ENCODE results near the gene HOATZ. TPM values are rescaled to one million over a fixed set of nuclear protein-coding genes. Genes with fewer than 3 reads are reported as not detected.

HOATZ gene
- not detected for total RNA-seq
- long read RNA-seq: 0 reads

DNA sequence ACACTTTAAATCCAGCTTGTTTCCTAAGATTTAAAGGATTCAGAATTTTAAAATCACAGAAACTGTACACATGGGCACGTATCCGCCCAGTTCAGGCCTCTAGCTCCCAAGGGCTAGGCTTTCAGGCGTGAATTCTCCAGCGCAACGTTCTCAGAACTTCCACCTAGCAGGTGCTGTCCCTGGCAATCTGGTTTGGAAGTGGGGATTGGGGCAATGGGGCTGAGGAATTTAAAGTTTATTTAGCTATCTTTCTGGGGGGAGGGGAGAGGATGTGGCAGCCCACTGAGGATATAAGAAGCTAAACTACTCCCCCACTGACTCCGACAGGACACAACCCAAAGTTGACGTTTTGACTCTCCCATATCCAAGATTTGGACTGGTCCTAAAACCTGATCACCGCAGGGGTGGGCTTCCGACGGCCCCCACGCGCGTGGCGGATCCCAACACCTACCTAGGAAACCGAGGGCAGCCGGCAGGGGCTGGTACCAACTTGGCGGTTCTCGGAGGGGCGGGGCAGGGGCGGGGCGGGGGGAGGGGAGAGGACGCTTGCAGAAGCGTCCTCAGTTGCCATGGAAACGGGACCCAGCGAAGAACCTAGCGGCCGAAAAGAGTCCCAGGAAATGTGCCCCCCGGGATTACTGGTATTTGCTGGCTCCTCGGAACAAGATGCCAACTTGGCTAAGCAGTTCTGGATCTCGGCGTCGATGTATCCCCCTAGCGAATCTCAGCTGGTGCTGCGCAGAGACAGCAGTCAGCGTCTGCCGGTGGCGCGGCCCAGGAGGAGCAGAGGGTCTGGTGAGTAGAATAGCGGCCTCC is at the start of gene HOATZ:
TSS of gene HOATZ (plus strand) at position 563 of the 816 bp plus-strand sequence. CDS start at position 570, 7 bp downstream.
- ATAC-seq: no peak
- intact Hi-C loops (cut with DNase I, micrococcal nuclease): no loop called here
- DNase-seq: no peak

DNA sequence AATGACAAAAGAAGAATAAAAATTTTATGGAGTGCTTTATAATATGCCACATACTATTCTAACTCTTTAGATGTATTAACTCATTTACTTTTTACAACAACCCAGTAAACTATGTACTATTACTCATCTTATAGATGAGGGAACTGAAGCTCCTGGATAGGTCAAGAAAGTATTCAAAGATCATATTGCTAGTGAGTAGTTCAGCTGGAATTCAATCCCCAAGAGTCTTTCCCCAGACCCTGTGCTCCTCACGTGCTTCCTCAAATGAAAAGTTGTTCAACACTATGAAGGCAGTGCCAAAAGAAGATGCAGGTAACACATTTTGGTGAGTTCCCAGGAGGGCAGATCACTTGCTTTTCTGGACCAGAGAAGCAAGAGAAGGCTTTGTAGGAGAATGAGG is 49.2 kb upstream of the HOATZ start:
- no peak for DNase-seq
- intact Hi-C loops (cut with DNase I, micrococcal nuclease): no loop called here
- no peak for ATAC-seq

DNA sequence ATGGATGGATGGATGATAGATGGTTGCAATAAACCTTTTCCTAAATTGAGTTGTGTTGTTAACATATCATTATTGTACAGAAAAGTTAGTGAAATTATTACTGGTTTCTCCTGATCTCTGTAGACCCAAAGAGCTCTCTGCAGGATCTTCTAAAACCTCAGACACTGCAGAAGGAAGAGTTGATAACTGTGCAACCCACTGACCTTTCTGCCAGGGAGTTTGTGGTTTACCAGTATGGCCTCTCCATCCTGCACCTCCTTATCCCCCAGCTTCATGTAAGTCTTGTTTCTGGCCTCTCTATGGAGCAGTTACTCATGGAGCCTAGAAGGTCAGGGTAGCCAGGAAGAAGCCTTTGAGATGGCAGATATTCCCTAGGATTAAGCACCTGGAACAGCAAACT is 48.0 kb upstream of the HOATZ start:
- intact Hi-C loops (cut with DNase I, micrococcal nuclease): no loop called here
- DNase-seq: no peak
- ATAC-seq: no peak

DNA sequence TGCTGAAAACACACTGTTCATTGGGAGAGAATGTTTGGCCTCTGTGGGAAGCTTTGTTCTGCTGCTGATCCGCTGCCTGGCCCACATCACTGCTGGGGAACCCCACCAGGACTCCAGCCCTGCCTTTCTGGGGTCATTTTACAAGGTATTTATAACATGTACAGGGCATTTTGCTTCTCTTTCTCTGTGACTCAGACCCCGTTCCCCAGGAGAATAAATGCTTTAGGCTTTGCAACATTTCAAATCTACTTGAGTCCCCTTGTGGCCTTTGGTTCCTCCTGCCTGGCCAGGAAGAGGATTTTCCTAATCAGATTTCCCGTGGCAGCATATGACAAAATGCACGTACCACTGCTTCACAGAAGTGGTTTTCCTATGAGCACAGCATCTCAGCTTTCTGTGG is 45.4 kb upstream of the HOATZ start:
- no peak for DNase-seq
- intact Hi-C loops (cut with DNase I, micrococcal nuclease): no loop called here
- ATAC-seq: no peak

DNA sequence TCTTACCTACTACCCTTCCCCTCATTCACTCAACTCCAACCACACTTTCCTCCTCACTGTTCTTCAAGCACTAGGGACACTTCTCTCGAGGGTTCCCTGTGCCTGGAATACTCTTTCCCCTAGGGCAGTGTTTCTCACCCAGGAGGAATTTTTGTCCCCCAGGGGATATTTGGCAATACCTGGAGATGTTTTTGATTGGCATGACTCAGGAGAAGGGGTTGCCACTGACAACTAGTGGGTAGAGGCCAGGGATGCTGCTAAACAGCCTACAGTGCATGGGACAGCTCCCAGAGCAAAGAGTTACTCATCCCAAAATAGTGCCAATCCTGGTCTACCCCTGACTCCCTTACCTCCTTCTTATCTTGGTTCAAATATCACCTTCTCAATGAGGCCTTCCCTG is 42.4 kb upstream of the HOATZ start:
- ATAC-seq (no peak), DNase-seq (no peak)
- intact Hi-C loops (cut with DNase I, micrococcal nuclease): no loop called here

DNA sequence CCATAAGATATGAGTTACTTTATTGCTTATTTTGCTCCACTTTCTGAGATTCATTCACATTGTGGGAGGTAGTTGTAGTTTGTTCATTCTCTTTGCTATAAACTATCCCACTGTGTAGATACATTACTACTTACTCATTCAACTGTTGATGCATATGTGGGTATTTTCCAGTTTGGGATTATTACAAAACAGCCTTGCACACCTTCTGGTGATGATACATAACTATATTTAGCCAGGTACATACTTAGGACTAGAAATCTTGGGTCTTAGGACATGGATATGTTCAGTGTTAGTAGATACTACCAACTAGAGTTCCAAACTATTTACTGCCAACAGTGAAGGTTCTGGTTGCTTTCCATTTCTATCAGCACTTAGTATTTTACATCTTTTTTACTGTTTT is 40.1 kb upstream of the HOATZ start:
- intact Hi-C loops (cut with DNase I, micrococcal nuclease): no loop called here
- no peak for DNase-seq
- no peak for ATAC-seq

DNA sequence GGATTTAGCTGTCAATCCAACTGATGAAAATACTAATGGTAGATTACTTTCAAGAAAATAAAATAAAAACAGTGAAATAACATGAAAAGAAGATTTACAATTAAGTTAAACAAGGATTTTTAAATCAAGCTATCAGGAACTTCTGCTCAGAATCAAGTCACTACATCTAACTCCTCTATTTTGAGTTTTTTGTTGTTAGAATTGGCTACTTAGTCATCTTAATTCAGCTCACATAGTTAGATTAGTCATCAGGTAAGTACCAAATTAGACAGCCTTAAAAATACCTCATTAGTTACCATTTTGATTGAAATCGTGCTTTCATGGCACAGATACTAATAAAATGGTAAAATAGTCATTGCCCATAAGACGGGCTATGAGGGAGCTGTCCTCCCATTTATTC is 38.2 kb upstream of the HOATZ start:
- ATAC-seq (no peak), DNase-seq (no peak)
- intact Hi-C loops (cut with DNase I, micrococcal nuclease): no loop called here

DNA sequence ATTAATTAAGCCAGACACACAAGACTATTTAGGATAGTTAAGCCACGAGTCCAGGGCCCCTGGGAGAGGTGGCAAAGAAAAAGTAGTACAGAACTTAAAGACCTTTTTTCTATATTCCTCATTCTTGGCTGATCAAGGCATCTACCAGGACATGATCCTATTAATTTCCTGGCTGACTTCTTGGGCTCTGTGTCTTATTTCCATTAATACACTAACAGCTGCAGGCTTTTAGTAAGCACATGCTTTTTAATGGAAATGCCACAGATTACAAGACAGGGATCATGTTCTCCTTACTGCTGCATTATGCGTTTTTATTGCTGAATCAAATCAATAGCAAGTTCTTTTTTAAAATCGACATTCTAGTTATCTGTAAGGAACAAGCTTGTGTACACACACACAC is 37.6 kb upstream of the HOATZ start:
- no peak for DNase-seq
- ATAC-seq: no peak
- intact Hi-C loops (cut with DNase I, micrococcal nuclease): no loop called here

DNA sequence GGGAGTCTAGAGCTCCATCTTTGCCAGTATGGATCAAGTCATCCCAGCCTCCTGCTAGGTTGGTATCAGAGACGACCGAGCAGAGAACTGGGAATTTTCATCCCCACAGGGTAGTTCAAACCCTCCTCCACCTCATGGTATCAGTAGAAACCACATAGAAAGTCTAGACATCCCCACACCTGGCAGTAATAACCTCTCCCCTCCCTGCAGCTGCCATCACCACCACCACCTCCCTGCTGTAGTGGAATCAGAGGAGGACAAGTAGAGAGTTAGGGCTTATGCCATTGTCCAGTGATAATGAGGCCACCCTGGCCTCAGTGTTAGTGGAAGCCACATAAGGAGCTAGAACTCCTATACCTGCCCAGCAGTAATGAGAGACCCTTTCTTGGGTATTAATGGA is 36.7 kb upstream of the HOATZ start:
- ATAC-seq (no peak), DNase-seq (no peak)
- intact Hi-C loops (cut with DNase I, micrococcal nuclease): no loop called here

DNA sequence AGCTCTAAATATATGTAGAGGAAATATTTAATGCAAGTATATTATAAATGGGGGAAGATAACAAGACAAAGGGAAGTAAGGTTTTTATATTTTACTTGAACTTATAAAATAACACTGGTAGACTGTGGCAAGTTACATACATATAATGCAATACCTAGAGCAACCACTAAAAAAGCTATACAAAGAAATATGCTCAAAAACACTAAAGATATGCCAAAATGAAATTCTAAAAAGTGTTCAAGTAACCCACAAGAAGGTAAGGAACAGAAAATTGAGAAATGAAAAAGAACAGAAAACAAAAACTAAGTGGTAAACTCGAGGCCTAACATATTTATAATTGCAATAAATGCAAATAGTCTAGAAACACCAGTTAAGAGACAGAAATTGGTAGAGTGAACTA is 34.9 kb upstream of the HOATZ start:
- ATAC-seq: no peak
- DNase-seq: no peak
- intact Hi-C loops (cut with DNase I, micrococcal nuclease): no loop called here

DNA sequence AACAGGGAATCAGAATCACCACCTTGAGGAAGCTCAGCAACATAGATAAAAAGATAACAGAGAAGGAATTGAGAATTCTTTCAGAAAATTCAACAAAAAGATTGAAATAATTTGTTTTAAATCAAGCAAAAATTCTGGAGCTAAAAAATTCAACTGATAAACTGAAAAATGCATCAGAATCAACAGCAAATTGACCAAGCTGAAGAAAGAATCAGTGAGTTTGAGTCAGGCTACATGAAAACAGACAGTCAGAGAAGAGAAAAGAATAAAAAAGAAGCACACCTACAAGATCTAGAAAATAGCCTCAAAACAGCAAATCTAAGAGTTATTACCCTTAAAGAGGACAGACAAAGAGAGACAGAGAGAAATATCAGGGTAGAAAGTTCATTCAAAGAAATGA is 31.1 kb upstream of the HOATZ start:
- intact Hi-C loops (cut with DNase I, micrococcal nuclease): no loop called here
- DNase-seq: no peak
- no peak for ATAC-seq

DNA sequence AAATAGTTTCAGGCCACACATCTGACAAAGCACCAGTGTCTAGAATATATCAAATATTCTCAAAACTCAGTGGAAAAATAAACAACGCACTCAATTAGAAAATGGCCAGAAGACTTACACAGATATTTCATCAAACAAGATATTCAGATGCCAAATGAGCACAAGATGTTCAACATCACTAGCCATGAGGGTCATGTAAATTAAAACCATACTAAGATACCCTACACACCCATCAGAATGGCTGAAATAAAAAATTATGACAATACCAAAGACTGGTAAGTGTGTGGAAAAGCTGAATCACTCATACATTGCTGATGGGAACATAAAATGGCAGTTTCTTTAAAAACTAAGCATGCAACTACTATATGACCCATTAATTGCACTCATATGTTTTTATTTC is 24.1 kb upstream of the HOATZ start:
- no peak for DNase-seq
- ATAC-seq: no peak
- intact Hi-C loops (cut with DNase I, micrococcal nuclease): no loop called here

DNA sequence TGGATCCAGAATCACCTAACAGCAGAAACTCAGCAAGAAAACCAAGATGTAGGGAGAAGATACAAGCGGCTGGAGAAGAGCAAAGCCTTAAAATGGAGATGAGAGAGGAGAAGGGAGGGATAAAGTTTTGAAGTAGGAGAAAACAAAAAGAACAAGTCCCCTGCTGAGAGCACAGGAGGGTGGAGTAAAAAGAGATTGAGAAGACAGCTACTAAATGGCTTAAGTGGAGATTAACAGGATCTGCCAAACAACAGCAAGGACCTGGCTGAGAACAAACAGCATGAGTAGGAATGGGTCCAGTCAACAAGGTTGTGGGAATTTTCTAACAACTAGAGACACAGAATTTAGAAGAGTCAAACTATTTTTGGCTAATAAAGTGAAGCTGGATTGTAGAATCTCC is 20.5 kb upstream of the HOATZ start:
- intact Hi-C loops (cut with DNase I, micrococcal nuclease): no loop called here
- DNase-seq (no peak), ATAC-seq (no peak)

DNA sequence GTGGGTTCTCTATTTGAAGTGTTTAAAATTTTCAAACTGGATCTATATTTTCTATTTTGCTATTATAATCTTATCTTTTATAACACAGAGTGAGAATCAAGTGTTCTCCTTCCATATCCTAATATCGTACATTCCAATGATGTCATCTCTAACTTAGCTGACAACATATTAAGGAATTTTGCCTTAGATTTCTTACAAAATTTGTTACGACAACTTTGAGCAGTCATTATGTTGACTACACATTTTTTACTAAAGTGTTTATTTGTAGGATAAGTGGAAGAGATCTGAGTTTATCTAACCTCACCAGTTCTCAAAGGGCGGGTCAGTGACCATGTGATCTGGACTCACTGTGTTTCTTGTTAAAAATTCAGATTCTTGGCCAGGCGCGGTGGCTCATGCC is 15.1 kb upstream of the HOATZ start:
- DNase-seq (no peak), ATAC-seq (no peak)
- intact Hi-C loops (cut with DNase I, micrococcal nuclease): no loop called here

DNA sequence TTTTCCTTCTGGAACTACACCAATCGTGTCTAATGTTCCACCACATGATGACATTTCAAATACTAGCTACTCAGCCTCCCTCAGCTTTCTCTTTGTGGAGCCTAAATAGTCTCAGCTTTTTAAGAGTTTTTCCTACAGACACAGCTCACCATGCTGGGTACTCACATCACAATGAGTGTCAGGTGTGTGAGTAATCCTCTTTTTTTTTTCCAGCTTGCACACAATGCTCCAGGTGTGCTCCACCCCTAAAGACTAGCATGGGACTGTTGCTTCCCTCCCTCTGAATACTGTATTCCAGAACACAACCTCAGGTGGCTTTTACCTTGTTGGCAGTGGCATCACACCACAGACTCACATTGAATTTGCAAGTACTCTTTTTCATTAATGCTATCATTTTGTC is 14.1 kb upstream of the HOATZ start:
- intact Hi-C loops (cut with DNase I, micrococcal nuclease): no loop called here
- no peak for ATAC-seq
- DNase-seq: no peak

DNA sequence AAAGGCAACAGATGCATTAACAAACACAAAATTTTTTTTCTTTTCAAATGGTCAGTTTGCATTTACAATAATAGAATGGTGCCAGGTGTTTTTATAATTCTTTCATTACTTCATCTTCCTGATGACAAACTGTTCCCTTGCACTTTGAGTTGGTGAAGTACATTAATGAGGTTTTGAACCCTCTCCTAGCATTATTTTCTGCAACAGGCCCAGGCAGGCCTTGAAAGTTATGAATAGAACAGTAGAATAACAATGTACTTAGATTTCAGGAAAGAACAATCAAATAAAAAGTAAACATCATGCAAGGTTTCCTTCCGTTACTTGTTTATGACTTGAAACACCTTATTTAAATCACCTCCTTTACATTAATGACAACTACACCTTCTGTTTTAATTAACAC is 12.0 kb upstream of the HOATZ start:
- intact Hi-C loops (cut with DNase I, micrococcal nuclease): no loop called here
- ATAC-seq (no peak), DNase-seq (no peak)

DNA sequence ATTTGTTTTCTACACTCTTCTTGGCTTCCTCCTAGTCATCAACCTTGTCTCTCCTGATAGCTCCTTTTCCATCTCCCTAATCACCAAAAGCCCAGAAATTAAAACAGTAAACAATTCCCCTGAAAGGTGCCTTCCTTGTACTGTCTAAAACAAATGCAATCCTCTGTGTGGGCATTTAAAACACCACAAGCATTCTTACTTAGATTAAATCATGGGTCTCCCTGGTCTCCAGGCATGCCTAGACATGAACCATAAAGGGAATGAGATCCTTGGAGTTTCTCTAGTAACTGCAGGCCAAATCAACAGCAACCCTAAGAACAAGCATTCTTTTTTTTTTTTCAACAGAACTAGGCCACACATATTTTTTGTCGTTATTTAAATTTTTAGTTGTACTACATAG is 4.3 kb upstream of the HOATZ start:
- DNase-seq: no peak
- intact Hi-C loops (cut with DNase I, micrococcal nuclease): no loop called here
- no peak for ATAC-seq

DNA sequence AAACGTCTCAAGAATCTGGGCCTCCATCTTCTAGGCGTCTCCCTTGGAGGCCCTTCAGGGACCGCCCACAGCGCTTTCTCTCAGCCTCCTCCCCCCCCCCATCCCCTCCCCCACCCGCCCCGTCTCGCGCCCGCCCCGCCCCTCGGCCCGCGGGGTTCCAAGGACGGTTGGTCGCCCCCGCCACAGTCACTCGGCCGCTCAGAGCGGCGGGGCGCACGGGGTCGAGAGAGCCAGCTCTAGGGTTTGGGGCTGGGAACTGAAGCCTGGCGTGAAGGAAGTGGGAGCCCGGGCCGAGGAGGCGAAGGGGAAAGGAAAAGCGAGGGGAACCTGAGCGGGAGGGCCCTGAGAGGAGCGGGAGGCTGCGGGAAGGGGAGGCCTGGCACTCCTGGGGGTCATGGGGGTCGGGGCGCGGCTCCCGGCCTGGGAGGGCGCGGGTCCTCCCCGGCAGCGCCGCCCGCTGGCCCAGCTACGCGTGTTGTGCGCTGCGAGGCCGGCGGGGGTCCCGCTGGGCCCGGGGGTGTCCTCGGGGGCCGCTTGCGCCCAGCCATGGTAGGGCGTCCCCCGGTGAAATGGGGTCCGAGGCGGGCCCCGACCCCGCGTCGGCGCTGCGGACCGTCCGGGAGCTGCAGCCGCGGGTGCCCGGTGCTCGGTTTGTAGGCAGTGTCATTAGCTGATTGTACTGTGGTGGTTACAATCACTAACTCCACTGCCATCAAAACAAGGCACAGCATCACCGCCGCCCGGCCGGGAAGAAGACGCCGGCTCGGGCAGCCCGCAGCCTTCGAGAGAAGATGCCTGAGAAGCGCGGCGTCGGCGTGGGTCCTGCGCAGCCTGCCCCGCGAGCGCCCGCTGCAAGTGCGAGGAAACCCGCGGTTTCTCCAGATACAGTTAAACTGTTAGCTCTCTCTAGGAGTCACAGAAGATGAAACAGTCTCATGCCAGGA is 2.0 kb upstream of the HOATZ start, which contains the start of gene BTG4:
TSS of gene BTG4 (minus strand) at position 91 of the 944 bp plus-strand sequence. CDS start 13,610 bp downstream, outside the sequence.
- intact Hi-C loops (cut with DNase I, micrococcal nuclease): no loop called here
- DNase-seq: peak in 1 of 2 donors; percentile 15
- peak; percentile 14 for ATAC-seq

DNA sequence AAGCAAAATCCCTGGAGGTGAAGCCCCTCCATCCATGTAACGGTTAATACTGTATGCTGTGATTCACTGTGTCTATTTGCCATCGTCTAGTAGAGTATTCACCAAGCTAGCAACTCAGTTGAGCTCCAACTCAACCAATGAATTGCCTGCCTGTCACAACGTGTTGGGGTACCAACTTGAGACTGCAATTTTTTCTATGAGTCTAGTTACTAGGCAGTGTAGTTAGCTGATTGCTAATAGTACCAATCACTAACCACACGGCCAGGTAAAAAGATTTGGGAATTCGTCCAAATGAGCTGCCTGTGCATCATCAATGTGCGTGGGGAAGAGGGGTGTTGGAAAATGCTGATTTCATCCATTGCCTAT is 1.4 kb upstream of the HOATZ start:
- intact Hi-C loops (cut with DNase I, micrococcal nuclease): no loop called here
- DNase-seq (no peak), ATAC-seq (no peak)

DNA sequence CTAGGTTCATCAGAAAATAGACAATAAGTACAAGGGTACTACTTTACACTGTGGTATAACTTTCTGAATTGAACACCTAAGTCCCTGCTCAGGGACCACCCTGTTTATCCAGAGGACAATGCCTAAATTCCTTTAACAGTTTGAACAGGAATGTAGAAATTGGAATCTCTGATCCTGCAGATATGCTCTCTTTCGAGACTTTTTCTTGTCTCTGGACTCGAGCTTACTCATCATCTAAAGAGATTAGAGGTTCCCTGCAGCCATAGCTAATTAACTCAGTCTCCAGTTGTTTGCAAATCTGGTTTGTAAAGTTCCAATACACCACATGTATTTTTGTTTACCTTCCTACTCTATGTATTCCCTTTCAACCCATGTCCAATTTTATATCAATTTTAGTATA is 1.0 kb downstream of the HOATZ start:
- no peak for DNase-seq
- no peak for ATAC-seq
- intact Hi-C loops (cut with DNase I, micrococcal nuclease): no loop called here

All from left colon (tissue), 2 donors.